Keratinocyte (primary cell): ENCODE results near the gene TANC2. TPM values are rescaled to one million over a fixed set of nuclear protein-coding genes. Genes with fewer than 3 reads are reported as not detected.
A peak's percentile ranks its signal among the peaks of the same experiment; 100 is the strongest.

Experiments used
- DNase-seq: peaks from one replicate; pipeline ENCODE4 v3.0.0-alpha.2; 2011; ENCODE audit warnings: low read depth, missing footprints, low spot score
- FAIRE-seq: peaks from 2 replicates; lab custom pipeline; 2011; peaks lifted over from hg19 to GRCh38; lab: Jason Lieb, UNC
- H2AFZ ChIP-seq: 2 replicates; pipeline ENCODE4 v1.6.0; 2012; ENCODE audit warnings: low read length, control low read depth, inconsistent platforms; ENCODE audit not compliant: control insufficient read depth
- H3K27ac ChIP-seq: 2 replicates; pipeline ENCODE4 v1.5.1; 2011; ENCODE audit warnings: low read length; ENCODE audit not compliant: control insufficient read depth, insufficient read depth
- H3K27me3 ChIP-seq: 3 replicates; pipeline ENCODE4 v1.6.0; 2011; ENCODE audit warnings: low read length; ENCODE audit not compliant: control insufficient read depth, insufficient read depth; ENCODE audit errors: extremely low read depth
- H3K36me3 ChIP-seq, 2 experiments: 2 replicates in 1 of 2; 3 replicates in 1 of 2; pipeline ENCODE4 v1.5.1; 2011; ENCODE audit warnings: low read length in 2 of 2, mild to moderate bottlenecking in 1 of 2; ENCODE audit not compliant: control insufficient read depth in 2 of 2, insufficient read depth in 2 of 2; ENCODE audit errors: extremely low read depth in 1 of 2
- H3K4me1 ChIP-seq: 3 replicates; pipeline ENCODE4 v1.5.1; 2011; ENCODE audit warnings: low read length; ENCODE audit not compliant: control insufficient read depth, insufficient read depth; ENCODE audit errors: extremely low read depth
- H3K4me2 ChIP-seq: 3 replicates; pipeline ENCODE4 v1.6.0; 2011; ENCODE audit warnings: low read depth, low read length; ENCODE audit not compliant: control insufficient read depth, insufficient read depth; ENCODE audit errors: extremely low read depth
- H3K4me3 ChIP-seq, 3 experiments: fragments of 200-600 bp in 1 of 3; sonication (generic) in 1 of 3; 2 replicates in 2 of 3; 3 replicates in 1 of 3; pipeline ENCODE4 v1.5.1; 2011 to 2016; ENCODE audit warnings: low read length in 3 of 3, mild to moderate bottlenecking in 3 of 3, control low read depth in 2 of 3, inconsistent platforms in 1 of 3, low read depth in 1 of 3, mixed read lengths in 1 of 3, mixed run types in 1 of 3, moderate library complexity in 1 of 3; ENCODE audit not compliant: control insufficient read depth in 2 of 3, insufficient read depth in 2 of 3; ENCODE audit errors: extremely low read depth in 1 of 3
- H3K79me2 ChIP-seq: 2 replicates; pipeline ENCODE4 v1.6.0; 2012; ENCODE audit warnings: low read length; ENCODE audit not compliant: control insufficient read depth, insufficient read depth
- H3K9ac ChIP-seq: 3 replicates; pipeline ENCODE4 v1.6.0; 2011; ENCODE audit warnings: low read length; ENCODE audit not compliant: control insufficient read depth, insufficient read depth; ENCODE audit errors: extremely low read depth
- H3K9me1 ChIP-seq: 3 replicates; pipeline ENCODE4 v1.6.0; 2011; ENCODE audit warnings: low read length; ENCODE audit not compliant: control insufficient read depth, insufficient read depth; ENCODE audit errors: extremely low read depth
- H3K9me3 ChIP-seq: 2 replicates; pipeline ENCODE4 v1.5.1; 2012; ENCODE audit warnings: low read depth, low read length; ENCODE audit not compliant: control insufficient read depth
- H4K20me1 ChIP-seq: 3 replicates; pipeline ENCODE4 v1.6.0; 2011; ENCODE audit warnings: low read length; ENCODE audit not compliant: control insufficient read depth, insufficient read depth; ENCODE audit errors: extremely low read depth
- CTCF ChIP-seq, 3 experiments: IDR thresholded peaks in 1 of 3; conservative IDR thresholded peaks in 1 of 3; optimal IDR thresholded peaks in 1 of 3; 2 replicates in 2 of 3; 3 replicates in 1 of 3; pipeline versions ENCODE3 to v1.5.1; 2011; ENCODE audit warnings: low read length in 3 of 3, mild to moderate bottlenecking in 3 of 3, moderate library complexity in 2 of 3, control low read depth in 1 of 3, inconsistent platforms in 1 of 3; ENCODE audit not compliant: insufficient read depth in 2 of 3; ENCODE audit errors: extremely low read depth in 1 of 3
- EZH2 ChIP-seq: IDR thresholded peaks from one replicate; pipeline ENCODE4 v1.6.1; 2012; ENCODE audit warnings: inconsistent platforms, mild to moderate bottlenecking, low read length, moderate library complexity
- dilution Hi-C: fragments of 300-500 bp; cut with MboI; formaldehyde crosslinking; loops from one replicate; pipeline ENCODE4 v1.7.0; 2020; ENCODE audit warnings: low sequenced_read_pairs; ENCODE audit not compliant: extremely low pct_ligation_motif_present
- polyA plus RNA-seq, 5 experiments: library from polyadenylated mRNA; depleted of rRNA in 3 of 5; stranded (reverse) in 3 of 5; stranded (forward) in 1 of 5; unstranded in 1 of 5; fragments of >200 nt; gene quantifications; 1 replicate in 1 of 5; 2 replicates in 3 of 5; 3 replicates in 1 of 5; pipeline versions ENCODE4 v1.2.1 to v1.2.3, GENCODE V29; 2011 to 2012; ENCODE audit warnings: missing spikeins in 2 of 5, low read depth in 1 of 5, low replicate concordance in 1 of 5

TANC2 gene
- polyA plus RNA-seq, 1 donor (not counting 4 experiments of a cell fraction or from before 2014, with no cell fraction given): 22.4 TPM

- Histone ChIP-seq H3K4me1 (peaks cover 5% of the 10 kb centered on the region), H3K4me2 (no peak overlapping the region), H3K4me3 (no peak overlapping the region), H3K27me3 (no peaks in the 10 kb centered on the region), H3K36me3 (no peaks in the 10 kb centered on the region), H2AFZ (no peak overlapping the region), H4K20me1 (peaks cover 12% of the 10 kb centered on the region), H3K9me1 (peaks cover 2% of the 10 kb centered on the region), H3K9me3 (no peaks in the 10 kb centered on the region), H3K9ac (no peak overlapping the region), H3K79me2 (peaks cover 98% of the 10 kb centered on the region), H3K27ac (no peak overlapping the region)
- FAIRE-seq (peak; percentile 68), DNase-seq (no peak)
- TF ChIP-seq EZH2: no peak
- no peak for TF ChIP-seq CTCF (optimal IDR thresholded peaks at IDR 0.05 in 1 of 3, IDR thresholded peaks at IDR 0.05 in 1 of 3, conservative IDR thresholded peaks at IDR 0.05 in 1 of 3; ENCODE audit: extremely low read depth in 1 of 3, insufficient read depth in 2 of 3, low read length in 3 of 3)
- dilution Hi-C loops: no loop called here
Observed at GRCh38 chr17:62981933-62982332, 15.9 kb downstream of the TANC2 start.

GRCh38 chr17:62984801-62985200 is 18.8 kb downstream of the TANC2 start:
- H2AFZ ChIP-seq: no peak overlapping the region
- DNase-seq (no peak), FAIRE-seq (peak; percentile 17)
- peaks cover 4% of the 10 kb centered on the region for H3K9me1 ChIP-seq
- H4K20me1 ChIP-seq: peaks cover 12% of the 10 kb centered on the region
- H3K4me2 ChIP-seq: no peak overlapping the region
- peaks cover 5% of the 10 kb centered on the region for H3K4me1 ChIP-seq
- no peak overlapping the region for H3K27ac ChIP-seq
- H3K36me3 ChIP-seq: no peaks in the 10 kb centered on the region
- TF ChIP-seq CTCF (optimal IDR thresholded peaks at IDR 0.05 in 1 of 3, IDR thresholded peaks at IDR 0.05 in 1 of 3, conservative IDR thresholded peaks at IDR 0.05 in 1 of 3; ENCODE audit: extremely low read depth in 1 of 3, insufficient read depth in 2 of 3, low read length in 3 of 3): no peak
- no peak for TF ChIP-seq EZH2
- H3K9ac ChIP-seq: no peak overlapping the region
- H3K79me2 ChIP-seq: peaks cover 100% of the 10 kb centered on the region
- no peaks in the 10 kb centered on the region for H3K9me3 ChIP-seq
- H3K4me3 ChIP-seq: no peak overlapping the region
- H3K27me3 ChIP-seq: no peaks in the 10 kb centered on the region
- dilution Hi-C loops: no loop called here
